ENCODE results near the gene SRPK3.

The SRPK3 gene

GRCh38 chrX:153789654-153790053, 8.8 kb downstream of the SRPK3 start:
- no peak for DNase-seq

- DNase-seq = no peak
Measured at GRCh38 chrX:153791104-153791852, 10.4 kb downstream of the SRPK3 start.

GRCh38 chrX:153792368-153792767, 11.5 kb downstream of the SRPK3 start:
- DNase-seq = no peak

GRCh38 chrX:153793291-153793690, 12.4 kb downstream of the SRPK3 start:
- DNase-seq = no peak

- DNase-seq = peak; percentile 90 to 91
Measured at GRCh38 chrX:153794018-153794896, 13.4 kb downstream of the SRPK3 start, which contains the start of the genes IDH3G and SSR4. Gene IDH3G, minus strand, starts transcription at chrX:153794375. Its CDS starts 49 bp downstream, at chrX:153794326. Gene SSR4, plus strand, starts transcription at chrX:153794668. Its CDS starts 20 bp downstream, at chrX:153794688.

GRCh38 chrX:153794897-153795816, 14.3 kb downstream of the SRPK3 start:
- peak; percentile 32 to 33 for DNase-seq

- DNase-seq = no peak
Measured at GRCh38 chrX:153797415-153798015, 16.7 kb downstream of the SRPK3 start.

- no peak for DNase-seq
Measured at GRCh38 chrX:153799326-153799725, 18.5 kb downstream of the SRPK3 start.

GRCh38 chrX:153800177-153800722, 19.4 kb downstream of the SRPK3 start:
- DNase-seq = no peak

GRCh38 chrX:153800746-153801145, 19.9 kb downstream of the SRPK3 start:
- DNase-seq = no peak

GRCh38 chrX:153801669-153802068, 20.8 kb downstream of the SRPK3 start:
- DNase-seq = no peak

- no peak for DNase-seq
Measured at GRCh38 chrX:153802513-153803045, 21.7 kb downstream of the SRPK3 start.

- no peak for DNase-seq
Measured at GRCh38 chrX:153803211-153804099, 22.6 kb downstream of the SRPK3 start.

GRCh38 chrX:153804100-153804595, 23.3 kb downstream of the SRPK3 start:
- DNase-seq = no peak

GRCh38 chrX:153804621-153805020, 23.8 kb downstream of the SRPK3 start:
- DNase-seq = no peak

- DNase-seq = no peak
Measured at GRCh38 chrX:153805436-153805835, 24.6 kb downstream of the SRPK3 start.

GRCh38 chrX:153806999-153807575, 26.2 kb downstream of the SRPK3 start:
- DNase-seq = no peak

- DNase-seq = no peak
Measured at GRCh38 chrX:153807976-153808375, 27.1 kb downstream of the SRPK3 start.

- DNase-seq = no peak
Measured at GRCh38 chrX:153812220-153812619, 31.4 kb downstream of the SRPK3 start.

GRCh38 chrX:153813161-153813560, 32.3 kb downstream of the SRPK3 start:
- no peak for DNase-seq

Data from stimulated activated CD4-positive, alpha-beta T cell treated with anti-CD3 and anti-CD28 coated beads, Interleukin-2, amount 100 ng/mL, for 24 hours (primary cell).